Measurements from ENCODE around the gene WDR1.

Gene WDR1

GRCh38 chr4:10161146-10161545 is 44.5 kb upstream of the WDR1 start:
- Histone ChIP-seq H3K36me3 (replicated peaks) (no peaks in the 10 kb centered on the region), H3K27ac (no peak overlapping the region), H3K4me3 (ENCODE audit: low read depth, low read length) (no peak overlapping the region), H3K27me3 (replicated peaks) (no peaks in the 10 kb centered on the region)
- in situ Hi-C loops (cut with HindIII; ENCODE audit: low pct_ligation_motif_present, low sequenced_read_pairs) = loop anchor here (25.0 kb wide), 1 partner anchor 376 kb away; no protein-coding TSS in a partner anchor
- no peak for DNase-seq
- no peak for TF ChIP-seq CTCF (IDR thresholded peaks at IDR 0.05; ENCODE audit: low read depth, low read length, missing control alignments)

- Histone ChIP-seq H3K27me3 (replicated peaks) (peaks cover 2% of the 10 kb centered on the region), H3K4me3 (ENCODE audit: low read depth, low read length) (no peak overlapping the region), H3K36me3 (replicated peaks) (no peaks in the 10 kb centered on the region), H3K27ac (no peak overlapping the region)
- TF ChIP-seq CTCF (IDR thresholded peaks at IDR 0.05; ENCODE audit: low read depth, low read length, missing control alignments) = peak; percentile 27
- DNase-seq = peak; percentile 22
- in situ Hi-C loops (cut with HindIII; ENCODE audit: low pct_ligation_motif_present, low sequenced_read_pairs) = loop anchor here (25.0 kb wide), 1 partner anchor 377 kb away; no protein-coding TSS in a partner anchor
These were observed 43.8 kb upstream of the WDR1 start for GRCh38 chr4:10160281-10160856.

GRCh38 chr4:10159671-10160070 is 43.1 kb upstream of the WDR1 start:
- peaks cover 3% of the 10 kb centered on the region for H3K27me3 ChIP-seq (replicated peaks)
- DNase-seq = no peak
- no peaks in the 10 kb centered on the region for H3K36me3 ChIP-seq (replicated peaks)
- TF ChIP-seq CTCF (IDR thresholded peaks at IDR 0.05; ENCODE audit: low read depth, low read length, missing control alignments) = no peak
- H3K27ac ChIP-seq = no peak overlapping the region
- in situ Hi-C loops (cut with HindIII; ENCODE audit: low pct_ligation_motif_present, low sequenced_read_pairs) = loop anchor here (25.0 kb wide), 1 partner anchor 378 kb away; no protein-coding TSS in a partner anchor
- no peak overlapping the region for H3K4me3 ChIP-seq (ENCODE audit: low read depth, low read length)

GRCh38 chr4:10158333-10158942 is 41.8 kb upstream of the WDR1 start:
- Histone ChIP-seq H3K27me3 (replicated peaks) (peaks cover 3% of the 10 kb centered on the region), H3K36me3 (replicated peaks) (no peaks in the 10 kb centered on the region), H3K4me3 (ENCODE audit: low read depth, low read length) (no peak overlapping the region), H3K27ac (no peak overlapping the region)
- no peak for TF ChIP-seq CTCF (IDR thresholded peaks at IDR 0.05; ENCODE audit: low read depth, low read length, missing control alignments)
- in situ Hi-C loops (cut with HindIII; ENCODE audit: low pct_ligation_motif_present, low sequenced_read_pairs) = loop anchor here (25.0 kb wide), 1 partner anchor 379 kb away; no protein-coding TSS in a partner anchor
- DNase-seq = no peak

GRCh38 chr4:10157478-10158332 is 41.1 kb upstream of the WDR1 start:
- H3K27ac ChIP-seq = no peak overlapping the region
- peak; percentile 90 for TF ChIP-seq CTCF (IDR thresholded peaks at IDR 0.05; ENCODE audit: low read depth, low read length, missing control alignments)
- no peaks in the 10 kb centered on the region for H3K36me3 ChIP-seq (replicated peaks)
- no peak overlapping the region for H3K4me3 ChIP-seq (ENCODE audit: low read depth, low read length)
- in situ Hi-C loops (cut with HindIII; ENCODE audit: low pct_ligation_motif_present, low sequenced_read_pairs) = loop anchor here (25.0 kb wide), 1 partner anchor 380 kb away; no protein-coding TSS in a partner anchor
- peak; percentile 73 for DNase-seq
- H3K27me3 ChIP-seq (replicated peaks) = peaks cover 3% of the 10 kb centered on the region
